Measurements from ENCODE around the gene STARD5. TPM values are rescaled to one million over a fixed set of nuclear protein-coding genes. Genes with fewer than 3 reads are reported as not detected.

Gene STARD5
- total and polyA plus RNA-seq, 4 donors = 1.1 to 47.0 (median 35.7) TPM

- no peaks in the 10 kb centered on the region for H3K27me3 ChIP-seq (ENCODE audit: control insufficient read depth in 4 of 4, insufficient read depth in 4 of 4, low read length in 3 of 4)
- H3K27ac ChIP-seq (ENCODE audit: low read depth in 1 of 2, low read length in 2 of 2) = no peak overlapping the region
- no peaks in the 10 kb centered on the region for H3K36me3 ChIP-seq (ENCODE audit: control insufficient read depth in 4 of 4, insufficient read depth in 3 of 4, low read depth in 1 of 4, low read length in 3 of 4)
- H3K9ac ChIP-seq (ENCODE audit: low read depth in 1 of 2, low read length in 2 of 2) = no peak overlapping the region
- no peak for TF ChIP-seq RXRA (IDR thresholded peaks at IDR 0.05)
- peak; percentile 19 for TF ChIP-seq CTCF (IDR thresholded peaks at IDR 0.05; ENCODE audit: low read depth, low read length, missing input control)
- TF ChIP-seq GABPA (IDR thresholded peaks at IDR 0.05 in 1 of 2, conservative IDR thresholded peaks at IDR 0.05 in 1 of 2) = no peak
- no peak for TF ChIP-seq ATF3 (IDR thresholded peaks at IDR 0.05)
- TF ChIP-seq RAD21 (IDR thresholded peaks at IDR 0.05) = peak; percentile 67 to 68
- 85% methylated on average over 4 of the region's 4 CpGs for WGBS
- H3K4me3 ChIP-seq (ENCODE audit: low read depth in 1 of 3, low read length in 3 of 3) = no peak overlapping the region
- H3K9me3 ChIP-seq (ENCODE audit: control insufficient read depth in 4 of 4, low read length in 3 of 4) = no peaks in the 10 kb centered on the region
- peak; percentile 22 for DNase-seq (ENCODE audit: low spot score)
- H3K4me1 ChIP-seq (ENCODE audit: control insufficient read depth in 4 of 4, insufficient read depth in 4 of 4, low read length in 3 of 4) = peaks cover 0 to 9% (median 1%) of the 10 kb centered on the region in 4 donors
These were observed 12.6 kb upstream of the STARD5 start for GRCh38 chr15:81336568-81336967.

GRCh38 chr15:81335631-81336030, 11.7 kb upstream of the STARD5 start:
- WGBS = 97% methylated on average over 4 of the region's 4 CpGs
- H3K4me3 ChIP-seq (ENCODE audit: low read depth in 1 of 3, low read length in 3 of 3) = no peak overlapping the region
- DNase-seq (ENCODE audit: low spot score) = no peak
- H3K36me3 ChIP-seq (ENCODE audit: control insufficient read depth in 4 of 4, insufficient read depth in 3 of 4, low read depth in 1 of 4, low read length in 3 of 4) = no peaks in the 10 kb centered on the region
- no peaks in the 10 kb centered on the region for H3K27me3 ChIP-seq (ENCODE audit: control insufficient read depth in 4 of 4, insufficient read depth in 4 of 4, low read length in 3 of 4)
- H3K4me1 ChIP-seq (ENCODE audit: control insufficient read depth in 4 of 4, insufficient read depth in 4 of 4, low read length in 3 of 4) = peaks cover 0 to 9% (median 1%) of the 10 kb centered on the region in 4 donors
- no peak overlapping the region for H3K9ac ChIP-seq (ENCODE audit: low read depth in 1 of 2, low read length in 2 of 2)
- no peak overlapping the region for H3K27ac ChIP-seq (ENCODE audit: low read depth in 1 of 2, low read length in 2 of 2)
- H3K9me3 ChIP-seq (ENCODE audit: control insufficient read depth in 4 of 4, low read length in 3 of 4) = no peaks in the 10 kb centered on the region
- no peak for TF ChIP-seq MAX (IDR thresholded peaks at IDR 0.05)
- no peak for TF ChIP-seq TAF1 (conservative IDR thresholded peaks at IDR 0.05)

- no peaks in the 10 kb centered on the region for H3K9me3 ChIP-seq (ENCODE audit: control insufficient read depth in 4 of 4, low read length in 3 of 4)
- DNase-seq (ENCODE audit: low spot score) = no peak
- H3K27me3 ChIP-seq (ENCODE audit: control insufficient read depth in 4 of 4, insufficient read depth in 4 of 4, low read length in 3 of 4) = no peaks in the 10 kb centered on the region
- WGBS = 86% methylated on average over 10 of the region's 10 CpGs
- no peak for TF ChIP-seq NR2F2 (IDR thresholded peaks at IDR 0.05)
- TF ChIP-seq ZBTB33 (IDR thresholded peaks at IDR 0.05) = no peak
- no peak for TF ChIP-seq YY1 (IDR thresholded peaks at IDR 0.05)
- no peak for TF ChIP-seq FOXA2 (IDR thresholded peaks at IDR 0.05)
- no peak for TF ChIP-seq GABPA (IDR thresholded peaks at IDR 0.05 in 1 of 2, conservative IDR thresholded peaks at IDR 0.05 in 1 of 2)
- no peak for TF ChIP-seq CTCF (IDR thresholded peaks at IDR 0.05; ENCODE audit: low read depth, low read length, missing input control)
- no peak for TF ChIP-seq RAD21 (IDR thresholded peaks at IDR 0.05)
- no peak for TF ChIP-seq FOXA1 (IDR thresholded peaks at IDR 0.05)
- no peak overlapping the region for H3K9ac ChIP-seq (ENCODE audit: low read depth in 1 of 2, low read length in 2 of 2)
- no peaks in the 10 kb centered on the region for H3K36me3 ChIP-seq (ENCODE audit: control insufficient read depth in 4 of 4, insufficient read depth in 3 of 4, low read depth in 1 of 4, low read length in 3 of 4)
- no peak overlapping the region for H3K27ac ChIP-seq (ENCODE audit: low read depth in 1 of 2, low read length in 2 of 2)
- peaks cover 0 to 9% (median 1%) of the 10 kb centered on the region in 4 donors for H3K4me1 ChIP-seq (ENCODE audit: control insufficient read depth in 4 of 4, insufficient read depth in 4 of 4, low read length in 3 of 4)
- H3K4me3 ChIP-seq (ENCODE audit: low read depth in 1 of 3, low read length in 3 of 3) = no peak overlapping the region
These were observed 11.0 kb upstream of the STARD5 start for GRCh38 chr15:81334768-81335435.
